ENCODE results near the gene TLX1. TPM values are rescaled to one million over a fixed set of nuclear protein-coding genes. Genes with fewer than 3 reads are reported as not detected.

TLX1 gene
- total and polyA plus RNA-seq, 4 donors: not detected

DNA sequence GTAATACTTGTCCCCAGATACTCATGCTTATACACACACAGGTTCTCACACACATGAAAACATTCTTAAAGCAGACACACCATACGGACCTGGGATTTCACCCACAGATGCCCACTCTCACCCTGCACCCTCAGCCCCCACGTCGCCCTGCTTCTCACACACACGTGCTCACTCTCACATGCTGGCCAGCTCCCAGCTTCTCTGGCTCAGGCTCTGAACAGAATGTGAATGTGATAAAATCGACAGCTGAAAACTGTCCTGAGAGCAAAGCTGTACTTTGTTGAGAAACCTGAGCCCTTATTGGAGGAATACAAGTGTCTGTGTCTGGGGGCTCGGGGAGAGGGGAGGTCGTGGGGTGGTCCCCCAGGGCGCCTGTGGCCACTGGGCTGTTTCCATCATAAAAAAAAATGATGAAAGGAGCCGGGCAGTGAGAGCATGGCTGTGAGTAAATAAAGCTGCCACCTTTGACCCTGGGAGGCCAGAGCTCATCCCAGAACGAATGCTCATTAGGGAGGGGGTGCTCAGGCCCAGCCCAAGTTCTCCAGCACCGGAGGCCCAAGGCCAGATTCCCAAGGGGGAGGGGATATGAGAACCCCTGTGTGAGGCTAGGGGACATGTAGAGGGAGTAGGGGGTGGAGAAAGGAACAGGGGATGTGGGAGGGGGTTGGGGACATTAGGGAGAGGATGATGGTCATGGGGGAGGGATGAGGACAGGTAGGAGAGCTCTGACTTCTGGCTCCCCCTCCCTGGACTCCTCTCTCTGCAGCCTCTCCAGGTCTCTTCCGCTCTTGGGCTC is 18.1 kb upstream of the TLX1 start:
- peak in 1 of 3 donors; percentile 23 for DNase-seq
- H3K4me3 ChIP-seq: no peak overlapping the region
- H3K27ac ChIP-seq (ENCODE audit: low read depth in 1 of 2, low read length in 1 of 2): no peak overlapping the region
- peaks cover 7 to 33% (median 8%) of the 10 kb centered on the region in 3 donors for H3K27me3 ChIP-seq (ENCODE audit: control insufficient read depth in 3 of 3, insufficient read depth in 3 of 3, low read length in 2 of 3)
- H3K9ac ChIP-seq (ENCODE audit: insufficient read depth in 1 of 2, low read length in 2 of 2): no peak overlapping the region
- ATAC-seq (ENCODE audit: insufficient read depth, low FRiP score): no peak
- no peaks in the 10 kb centered on the region for H3K9me3 ChIP-seq (ENCODE audit: control insufficient read depth in 4 of 4, insufficient read depth in 3 of 4, low read length in 3 of 4)
- TF ChIP-seq, protein P1, sequence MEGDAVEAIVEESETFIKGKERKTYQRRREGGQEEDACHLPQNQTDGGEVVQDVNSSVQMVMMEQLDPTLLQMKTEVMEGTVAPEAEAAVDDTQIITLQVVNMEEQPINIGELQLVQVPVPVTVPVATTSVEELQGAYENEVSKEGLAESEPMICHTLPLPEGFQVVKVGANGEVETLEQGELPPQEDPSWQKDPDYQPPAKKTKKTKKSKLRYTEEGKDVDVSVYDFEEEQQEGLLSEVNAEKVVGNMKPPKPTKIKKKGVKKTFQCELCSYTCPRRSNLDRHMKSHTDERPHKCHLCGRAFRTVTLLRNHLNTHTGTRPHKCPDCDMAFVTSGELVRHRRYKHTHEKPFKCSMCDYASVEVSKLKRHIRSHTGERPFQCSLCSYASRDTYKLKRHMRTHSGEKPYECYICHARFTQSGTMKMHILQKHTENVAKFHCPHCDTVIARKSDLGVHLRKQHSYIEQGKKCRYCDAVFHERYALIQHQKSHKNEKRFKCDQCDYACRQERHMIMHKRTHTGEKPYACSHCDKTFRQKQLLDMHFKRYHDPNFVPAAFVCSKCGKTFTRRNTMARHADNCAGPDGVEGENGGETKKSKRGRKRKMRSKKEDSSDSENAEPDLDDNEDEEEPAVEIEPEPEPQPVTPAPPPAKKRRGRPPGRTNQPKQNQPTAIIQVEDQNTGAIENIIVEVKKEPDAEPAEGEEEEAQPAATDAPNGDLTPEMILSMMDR (IDR thresholded peaks at IDR 0.05; ENCODE audit: control extremely low read depth, extremely low read depth): no peak
- WGBS, 2 donors: 25 to 36% methylated on average over 12 of the region's 12 CpGs
- peaks cover 0 to 7% (median 0%) of the 10 kb centered on the region in 5 donors for H3K4me1 ChIP-seq (ENCODE audit: control insufficient read depth in 5 of 5, insufficient read depth in 5 of 5, low read length in 5 of 5)
- no peaks in the 10 kb centered on the region for H3K36me3 ChIP-seq (ENCODE audit: control insufficient read depth in 4 of 4, insufficient read depth in 4 of 4, low read length in 4 of 4)

DNA sequence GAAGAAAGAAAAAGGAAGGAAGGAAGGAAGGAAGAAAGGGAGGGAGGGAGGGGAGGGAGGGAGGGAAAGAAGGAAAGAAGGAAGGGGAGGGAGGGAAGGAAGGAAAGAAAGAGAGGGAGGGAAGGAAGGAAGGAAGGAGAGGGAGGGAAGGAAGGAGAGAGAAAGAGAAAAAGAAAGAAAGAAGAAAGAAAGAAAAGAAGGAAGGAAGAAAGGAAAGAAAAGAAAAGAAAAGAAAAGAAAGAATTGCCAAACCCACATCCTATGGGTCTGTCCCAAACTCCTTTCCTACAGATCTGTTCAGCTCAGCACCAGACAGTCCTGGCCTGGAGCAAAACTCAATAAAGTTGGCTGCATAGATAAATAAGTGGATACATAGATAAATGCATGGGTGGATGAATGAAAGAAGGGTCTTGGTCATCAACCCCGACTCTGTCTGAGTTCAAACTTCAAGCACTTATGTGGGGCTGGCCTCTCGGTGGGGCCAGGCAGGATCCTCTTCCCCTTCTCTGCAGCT is 17.2 kb upstream of the TLX1 start:
- TF ChIP-seq, protein P1 (IDR thresholded peaks at IDR 0.05; ENCODE audit: control extremely low read depth, extremely low read depth): no peak
- H3K27ac ChIP-seq (ENCODE audit: low read depth in 1 of 2, low read length in 1 of 2): no peak overlapping the region
- ATAC-seq (ENCODE audit: insufficient read depth, low FRiP score) (no peak), DNase-seq (no peak)
- 50 to 64% methylated on average over 2 of the region's 2 CpGs for WGBS, 2 donors
- no peak overlapping the region for H3K4me3 ChIP-seq
- no peaks in the 10 kb centered on the region for H3K9me3 ChIP-seq (ENCODE audit: control insufficient read depth in 4 of 4, insufficient read depth in 3 of 4, low read length in 3 of 4)
- H3K9ac ChIP-seq (ENCODE audit: insufficient read depth in 1 of 2, low read length in 2 of 2): no peak overlapping the region
- H3K4me1 ChIP-seq (ENCODE audit: control insufficient read depth in 5 of 5, insufficient read depth in 5 of 5, low read length in 5 of 5): peaks cover 0 to 7% (median 0%) of the 10 kb centered on the region in 5 donors
- peaks cover 4 to 38% (median 7%) of the 10 kb centered on the region in 3 donors for H3K27me3 ChIP-seq (ENCODE audit: control insufficient read depth in 3 of 3, insufficient read depth in 3 of 3, low read length in 2 of 3)
- H3K36me3 ChIP-seq (ENCODE audit: control insufficient read depth in 4 of 4, insufficient read depth in 4 of 4, low read length in 4 of 4): no peaks in the 10 kb centered on the region

DNA sequence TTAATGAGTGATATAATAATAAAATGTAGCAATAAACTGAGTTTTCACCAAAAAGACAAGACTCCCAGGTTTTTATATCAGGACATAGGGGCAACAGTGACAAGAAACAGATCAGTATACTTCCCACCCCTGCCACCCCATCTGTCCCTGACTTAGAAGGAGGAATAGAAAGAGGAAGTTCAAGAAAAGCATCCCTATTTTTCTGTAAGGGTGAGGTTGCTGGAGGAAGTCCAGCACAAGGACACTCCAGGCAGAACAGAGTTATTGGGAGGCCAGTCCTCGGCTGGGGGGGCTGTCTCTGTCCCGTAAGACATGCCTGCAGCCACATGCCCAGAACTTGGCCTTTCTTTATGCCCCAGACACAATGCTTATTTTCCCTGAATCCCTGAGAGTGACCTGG is 16.5 kb upstream of the TLX1 start:
- DNase-seq (no peak), ATAC-seq (ENCODE audit: insufficient read depth, low FRiP score) (no peak)
- Histone ChIP-seq H3K36me3 (ENCODE audit: control insufficient read depth in 4 of 4, insufficient read depth in 4 of 4, low read length in 4 of 4) (no peaks in the 10 kb centered on the region), H3K9me3 (ENCODE audit: control insufficient read depth in 4 of 4, insufficient read depth in 3 of 4, low read length in 3 of 4) (no peaks in the 10 kb centered on the region), H3K4me3 (no peak overlapping the region), H3K9ac (ENCODE audit: insufficient read depth in 1 of 2, low read length in 2 of 2) (no peak overlapping the region), H3K4me1 (ENCODE audit: control insufficient read depth in 5 of 5, insufficient read depth in 5 of 5, low read length in 5 of 5) (peaks cover 0 to 7% (median 0%) of the 10 kb centered on the region in 5 donors), H3K27me3 (ENCODE audit: control insufficient read depth in 3 of 3, insufficient read depth in 3 of 3, low read length in 2 of 3) (peaks cover 4 to 42% (median 7%) of the 10 kb centered on the region in 3 donors), H3K27ac (ENCODE audit: low read depth in 1 of 2, low read length in 1 of 2) (no peak overlapping the region)
- WGBS, 2 donors: 31 to 32% methylated on average over 2 of the region's 2 CpGs
- TF ChIP-seq, protein P1 (IDR thresholded peaks at IDR 0.05; ENCODE audit: control extremely low read depth, extremely low read depth): no peak
